Stimulated activated CD8-positive, alpha-beta memory T cell treated with anti-CD3 and anti-CD28 coated beads, Interleukin-2, amount 100 ng/mL, for 1 hour (primary cell): ENCODE data around the gene NCKAP1.
"Not testable (repeated sequence)": the region's sequence is repeated elsewhere in the genome, so short reads cannot be mapped to it uniquely, and the experiment has no call there.

Source experiments
- DNase-seq, 2 donors: peaks; one replicate each; pipeline ENCODE4 v3.0.0-alpha.2; 2020; ENCODE audit warnings: low read depth in 2 of 2

Gene NCKAP1

GRCh38 chr2:183035954-183036669, 2.1 kb downstream of the NCKAP1 start:
- DNase-seq = no peak

DNA sequence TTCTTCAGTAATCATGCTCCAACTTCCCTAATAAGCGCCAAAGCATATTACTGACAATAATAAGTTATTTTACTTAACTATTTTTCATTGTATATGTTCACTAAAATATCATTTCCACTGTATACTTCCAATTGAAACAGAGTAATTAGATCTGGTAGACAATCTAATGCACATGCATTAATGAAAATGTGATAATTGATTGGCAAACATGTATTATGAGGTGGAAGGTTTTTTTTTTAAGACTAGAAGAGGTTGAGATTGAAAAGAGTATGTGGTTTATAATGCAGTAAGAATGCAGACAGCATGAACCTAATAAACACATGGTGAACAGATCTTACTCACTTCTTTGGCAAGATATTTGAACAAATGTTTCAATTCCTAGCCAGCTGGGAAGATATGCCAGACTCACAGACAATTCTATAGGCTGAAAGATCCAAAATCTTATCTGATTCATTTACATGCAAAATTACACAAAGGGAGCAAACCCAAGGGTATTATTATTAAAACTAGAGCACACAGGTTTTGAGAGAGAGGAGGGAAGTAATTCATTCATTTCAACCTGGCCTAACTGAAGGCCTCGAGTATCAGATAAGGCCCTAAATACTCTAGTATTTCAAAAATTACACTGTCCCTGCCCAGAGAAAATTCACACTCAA, 2.8 kb downstream of the NCKAP1 start:
- no peak for DNase-seq

- DNase-seq = no peak
These were observed 3.5 kb downstream of the NCKAP1 start for GRCh38 chr2:183034806-183035205.

DNA sequence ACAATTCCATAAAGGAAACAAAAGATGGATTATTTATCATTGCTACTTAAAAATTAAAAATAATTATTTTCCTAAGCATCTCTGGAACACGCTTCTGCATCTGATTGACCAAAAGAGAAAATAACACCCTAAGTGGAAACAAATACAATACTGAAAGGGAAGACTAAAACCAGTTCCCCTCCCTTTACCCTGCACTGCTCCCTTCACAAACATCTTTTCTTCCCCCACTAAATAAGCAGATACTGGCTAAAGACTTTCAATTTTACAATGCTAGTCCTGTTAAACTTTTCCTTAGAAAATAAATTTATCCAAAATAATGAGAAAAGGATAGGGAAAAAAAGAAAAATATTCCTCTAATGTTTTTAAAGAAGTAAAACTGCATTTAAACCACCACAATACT, 4.3 kb downstream of the NCKAP1 start:
- DNase-seq = no peak

GRCh38 chr2:183031911-183032794, 6.1 kb downstream of the NCKAP1 start:
- no peak for DNase-seq

DNA sequence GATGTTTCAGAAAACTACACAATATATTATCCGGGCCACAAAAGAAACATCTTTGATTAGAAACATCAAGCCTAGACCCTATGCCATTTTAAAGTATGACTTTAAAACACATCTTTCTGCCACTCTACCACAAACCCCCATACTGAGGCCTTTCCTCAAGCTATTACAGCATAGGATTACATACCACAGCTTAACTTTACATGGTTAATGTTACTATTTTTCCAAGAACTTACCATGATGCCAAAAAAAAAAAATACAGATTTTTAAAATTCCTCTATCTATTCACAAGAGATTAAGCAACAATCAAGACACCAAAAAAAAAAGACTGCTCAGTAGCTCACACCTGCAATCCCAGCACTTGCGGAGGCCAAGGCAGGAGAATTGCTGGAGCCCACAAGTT, 9.0 kb downstream of the NCKAP1 start:
- DNase-seq = no peak

DNA sequence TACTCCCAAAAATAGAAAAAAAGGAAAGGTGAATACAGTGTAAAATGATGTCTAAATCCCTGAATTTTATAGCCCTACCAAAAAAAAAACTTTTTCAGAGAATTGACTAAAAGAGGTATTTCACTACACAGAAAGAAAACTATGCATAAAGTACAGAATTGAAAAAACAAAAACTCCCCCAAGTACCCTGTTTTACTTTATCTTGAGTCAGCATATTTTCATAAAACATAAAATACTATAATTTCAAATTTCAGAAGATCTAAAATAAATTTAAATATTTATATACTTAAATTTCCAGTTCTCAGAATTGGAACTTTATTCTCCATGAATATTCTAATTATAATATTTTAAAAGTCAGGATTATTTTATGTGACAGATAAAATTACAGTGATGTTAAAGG, 10.1 kb downstream of the NCKAP1 start:
- DNase-seq = no peak

GRCh38 chr2:183027443-183027842, 10.8 kb downstream of the NCKAP1 start:
- DNase-seq = no peak

- no peak for DNase-seq
These were observed 11.8 kb downstream of the NCKAP1 start for GRCh38 chr2:183026424-183026823.

DNA sequence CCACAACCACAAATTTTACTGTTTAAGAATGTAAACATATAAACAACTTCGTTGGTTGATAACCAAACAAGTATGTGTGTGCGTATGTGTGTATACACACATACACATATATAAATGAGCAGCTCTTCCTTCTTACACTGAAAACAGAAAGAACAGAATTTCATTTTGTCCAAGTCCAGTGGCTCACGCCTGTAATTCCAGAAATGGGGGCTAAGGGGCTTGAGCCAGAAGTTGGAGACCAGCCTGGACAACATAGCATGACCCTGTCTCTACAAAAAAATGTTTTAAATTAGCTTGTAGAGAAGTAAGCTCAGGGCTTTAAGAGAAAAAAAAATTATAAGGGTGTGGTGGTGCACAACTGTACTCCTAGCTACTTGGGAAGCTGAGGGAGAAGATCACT, 12.3 kb downstream of the NCKAP1 start:
- DNase-seq = no peak

DNA sequence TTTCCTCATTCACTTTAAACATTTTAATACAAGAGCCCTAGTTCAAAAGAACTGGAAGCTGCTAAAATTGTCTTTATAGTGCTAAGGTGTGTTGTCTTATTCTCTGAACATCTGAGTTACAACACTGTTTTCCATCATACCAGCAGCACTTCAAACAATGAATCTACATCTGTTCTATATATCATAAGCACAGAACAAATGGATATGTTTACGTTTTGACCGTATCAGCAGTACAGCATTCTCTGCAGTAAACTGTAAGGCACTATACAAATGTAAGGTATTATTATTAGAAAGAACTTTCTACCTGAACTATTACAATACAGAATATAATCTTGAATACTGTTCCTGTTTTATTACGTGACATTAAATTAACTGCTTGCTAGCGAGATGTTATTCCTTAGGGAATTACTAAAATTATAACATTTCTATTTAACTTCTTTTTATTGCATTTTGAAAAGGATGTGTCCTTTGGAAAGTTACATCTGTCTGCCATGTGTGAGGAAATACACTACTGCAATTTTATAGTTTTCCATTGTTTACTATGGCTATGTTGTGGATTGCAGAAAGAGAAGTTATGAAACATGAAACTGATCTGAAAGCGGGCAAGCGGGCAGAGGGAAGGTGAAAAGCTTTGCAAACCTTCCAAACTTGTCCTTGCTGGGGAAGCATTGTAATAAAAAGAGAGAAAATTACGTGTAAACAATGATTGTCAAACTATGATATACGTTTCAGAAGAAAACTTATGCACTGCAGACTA, 13.7 kb downstream of the NCKAP1 start:
- DNase-seq = no peak

- DNase-seq = no peak
These were observed 15.5 kb downstream of the NCKAP1 start for GRCh38 chr2:183022711-183023110.

GRCh38 chr2:183021613-183022012, 16.6 kb downstream of the NCKAP1 start:
- no peak for DNase-seq

DNA sequence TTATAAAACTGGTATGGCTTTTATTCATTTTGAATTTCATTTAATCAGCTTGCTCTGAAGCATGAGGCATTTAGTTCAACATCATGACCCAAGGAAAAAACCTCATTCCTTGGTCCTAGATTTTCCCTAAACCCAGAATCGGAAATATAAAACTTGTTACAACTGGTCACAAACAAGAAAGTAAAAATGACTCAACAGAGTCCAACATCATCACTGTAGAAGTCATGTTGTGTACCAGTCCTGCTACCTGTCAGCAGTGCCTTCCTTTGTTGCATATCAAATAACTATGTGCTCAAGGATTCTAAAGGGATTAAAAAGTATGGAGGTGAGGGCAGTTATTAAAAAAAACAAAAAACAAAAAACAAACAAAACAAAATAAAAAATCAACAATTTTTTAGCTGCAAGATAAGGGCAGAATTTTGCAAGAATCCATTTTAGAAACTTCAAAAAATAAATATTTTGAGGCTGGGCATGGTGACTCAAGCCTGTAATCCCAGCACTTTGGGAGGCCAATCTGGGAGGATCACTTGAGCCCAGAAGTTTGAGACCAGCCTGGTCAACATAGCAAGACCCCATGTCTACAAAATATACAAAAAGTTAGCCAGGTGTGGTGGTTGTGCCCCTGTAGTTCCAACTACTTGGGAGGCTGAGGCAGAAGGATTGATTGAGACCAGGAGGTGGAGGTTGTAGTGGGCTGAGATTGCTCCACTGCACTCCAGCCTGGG, 18.4 kb downstream of the NCKAP1 start:
- no peak for DNase-seq

DNA sequence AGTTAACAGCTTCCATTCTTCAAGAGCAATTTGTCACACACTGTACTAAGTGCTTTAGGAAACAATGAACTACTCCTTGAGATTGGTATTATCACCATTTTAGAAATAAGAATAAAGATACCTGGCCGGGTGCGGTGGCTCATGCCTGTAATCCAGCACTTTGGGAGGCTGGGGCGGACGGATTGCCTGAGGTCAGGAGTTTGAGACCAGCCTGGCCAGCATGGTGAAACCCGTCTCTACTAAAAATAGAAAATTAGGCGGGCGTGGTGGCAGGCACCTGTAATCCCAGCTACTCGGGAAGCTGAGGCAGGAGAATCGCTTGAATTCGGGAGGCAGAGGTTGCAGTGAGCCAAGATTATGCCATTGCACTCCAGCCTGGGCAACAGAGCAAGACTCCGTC, 20.4 kb downstream of the NCKAP1 start:
- DNase-seq = not testable (repeated sequence)

GRCh38 chr2:183014005-183014404, 24.3 kb downstream of the NCKAP1 start:
- DNase-seq = no peak

DNA sequence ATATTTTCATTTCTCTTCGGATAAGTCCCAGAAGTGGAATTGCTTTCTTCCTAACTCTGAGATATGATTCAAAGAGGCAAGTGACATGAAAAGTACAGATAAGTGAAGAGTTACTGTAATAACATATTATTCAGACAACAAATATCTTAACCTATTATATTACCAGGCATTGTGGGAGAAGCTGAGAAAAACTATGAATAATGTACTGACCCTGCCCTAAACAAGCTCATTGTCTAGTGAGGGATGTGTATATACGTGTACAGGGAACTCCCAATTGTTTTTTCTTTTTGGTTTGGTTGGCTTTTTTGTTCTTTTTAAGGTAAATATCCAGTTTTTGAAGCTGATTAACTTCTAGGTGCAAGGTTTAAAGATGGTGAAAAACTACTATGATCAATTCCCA, 26.5 kb downstream of the NCKAP1 start:
- DNase-seq = no peak

DNA sequence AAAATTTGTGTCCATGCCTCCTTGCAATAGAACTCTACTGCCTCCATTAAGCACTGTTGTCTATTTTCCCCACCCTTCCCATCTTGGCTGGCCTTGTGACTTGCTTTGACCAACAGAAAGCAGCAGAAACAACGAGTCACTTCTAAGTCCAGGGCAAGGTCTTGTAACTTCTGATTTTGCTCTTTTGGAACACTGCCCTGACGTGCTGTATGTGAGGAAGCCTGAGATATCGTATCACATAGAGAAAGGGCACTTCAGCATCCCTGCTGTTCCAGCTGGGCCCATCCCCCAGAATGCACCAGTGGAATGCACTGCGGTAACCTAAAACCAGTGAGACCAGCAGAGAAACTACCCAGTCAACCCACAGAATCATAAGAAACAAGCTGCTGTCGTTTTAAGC, 28.1 kb downstream of the NCKAP1 start:
- no peak for DNase-seq

DNA sequence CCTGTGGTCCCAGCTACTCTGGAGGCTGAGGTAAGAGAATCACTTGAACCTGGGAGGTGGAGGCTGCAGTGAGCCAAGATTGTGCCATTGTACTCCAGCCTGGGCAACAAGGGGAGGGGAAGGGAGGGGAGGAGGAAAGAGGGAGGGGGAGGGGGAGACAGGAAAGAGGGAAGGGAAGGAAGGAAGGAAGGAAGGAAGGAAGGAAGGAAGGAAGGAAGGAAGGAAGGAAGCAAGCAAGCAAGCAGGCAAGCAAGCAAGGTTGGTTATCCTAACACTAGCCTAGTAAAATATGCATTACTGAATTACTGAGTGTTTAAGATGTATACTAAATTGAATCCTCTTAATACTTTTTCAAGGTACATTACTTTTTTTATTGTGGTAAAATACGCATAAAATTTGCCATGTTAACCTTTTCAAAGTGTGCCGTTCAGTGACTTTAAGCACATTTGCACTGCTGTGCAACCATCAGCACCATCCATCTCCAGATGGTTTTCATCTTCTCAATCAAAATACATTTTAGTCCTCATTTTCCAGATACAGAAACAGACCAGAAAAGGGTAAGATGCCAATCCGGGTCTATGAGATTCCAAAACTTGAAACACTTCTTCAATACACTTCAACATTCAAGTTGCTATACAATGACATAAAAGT, 28.9 kb downstream of the NCKAP1 start:
- no peak for DNase-seq

DNA sequence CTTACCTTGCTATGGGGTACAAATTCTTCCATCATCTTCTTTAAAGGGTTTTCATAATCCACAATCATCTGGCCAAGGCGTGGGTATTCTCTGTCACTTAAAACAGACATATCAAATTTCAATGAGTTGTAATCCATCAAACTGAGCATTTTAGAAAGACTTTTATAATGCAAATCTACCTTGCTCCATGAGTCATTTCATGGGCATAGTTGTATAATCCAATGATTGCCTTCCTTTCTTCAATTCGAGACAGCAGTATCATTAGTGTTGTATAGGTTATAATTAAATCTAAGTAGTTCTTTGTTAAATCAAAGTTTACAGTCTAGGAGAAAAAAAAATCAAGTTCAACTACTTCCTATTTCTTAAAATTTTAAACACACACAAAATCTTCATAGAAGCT, 36.3 kb downstream of the NCKAP1 start:
- no peak for DNase-seq

DNA sequence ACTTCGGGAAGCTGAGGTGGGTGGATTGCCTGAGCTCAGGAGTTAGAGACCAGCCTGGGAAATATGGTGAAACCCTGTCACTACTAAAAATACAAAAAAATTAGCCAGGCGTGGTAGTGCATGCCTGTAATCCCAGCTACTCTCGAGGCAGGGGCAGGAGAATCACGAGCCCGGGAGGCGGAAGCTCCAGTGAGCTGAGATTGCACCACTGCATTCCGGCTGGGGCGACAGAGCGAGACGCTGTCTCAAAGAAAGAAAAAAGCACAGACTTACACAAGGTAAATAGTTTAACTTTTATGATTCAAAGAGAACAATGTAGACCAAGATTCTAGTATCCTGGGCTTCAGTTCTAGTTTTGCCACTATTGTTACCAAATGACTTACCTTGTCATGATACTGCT, 37.4 kb downstream of the NCKAP1 start:
- no peak for DNase-seq
